ENCODE results near the gene RAB3IP.
"Not testable (repeated sequence)": the region's sequence is repeated elsewhere in the genome, so short reads cannot be mapped to it uniquely, and the experiment has no call there.

The RAB3IP gene

GRCh38 chr12:69758105-69758504 is 19.4 kb downstream of the RAB3IP start:
- DNase-seq = no peak

- not testable (repeated sequence) for DNase-seq
Observed at GRCh38 chr12:69759581-69759980, 20.9 kb downstream of the RAB3IP start.

GRCh38 chr12:69765515-69765914 is 26.9 kb downstream of the RAB3IP start:
- no peak for DNase-seq

GRCh38 chr12:69766260-69766659 is 27.6 kb downstream of the RAB3IP start:
- no peak for DNase-seq

- DNase-seq = no peak
Observed at GRCh38 chr12:69779928-69780327, 41.3 kb downstream of the RAB3IP start.

- no peak for DNase-seq
Observed at GRCh38 chr12:69783365-69783764, 44.7 kb downstream of the RAB3IP start.

GRCh38 chr12:69789351-69789750 is 50.7 kb downstream of the RAB3IP start:
- no peak for DNase-seq

- no peak for DNase-seq
Observed at GRCh38 chr12:69792533-69792932, 53.9 kb downstream of the RAB3IP start.

- not testable (repeated sequence) for DNase-seq
Observed at GRCh38 chr12:69807101-69807897, 68.6 kb downstream of the RAB3IP start.

- DNase-seq = no peak
Observed at GRCh38 chr12:69810870-69811498, 72.3 kb downstream of the RAB3IP start.

GRCh38 chr12:69816082-69816481 is 77.4 kb downstream of the RAB3IP start:
- no peak for DNase-seq

GRCh38 chr12:69821032-69821455 is 82.4 kb downstream of the RAB3IP start:
- no peak for DNase-seq

GRCh38 chr12:69821456-69822159 is 82.9 kb downstream of the RAB3IP start:
- no peak for DNase-seq

GRCh38 chr12:69822201-69822860 is 83.7 kb downstream of the RAB3IP start:
- no peak for DNase-seq

- no peak for DNase-seq
Observed at GRCh38 chr12:69824028-69824427, 85.4 kb downstream of the RAB3IP start.

- DNase-seq = no peak
Observed at GRCh38 chr12:69824966-69825560, 86.4 kb downstream of the RAB3IP start, which contains the start of gene MYRFL. Gene MYRFL, plus strand, starts transcription at chr12:69825227. Its CDS starts 291 bp downstream, at chr12:69825518.

- no peak for DNase-seq
Observed at GRCh38 chr12:69828897-69829296, 90.2 kb downstream of the RAB3IP start.

- no peak for DNase-seq
Observed at GRCh38 chr12:69833696-69834095, 95.0 kb downstream of the RAB3IP start.

GRCh38 chr12:69834147-69834546 is 95.5 kb downstream of the RAB3IP start:
- no peak for DNase-seq

- DNase-seq = no peak
Observed at GRCh38 chr12:69834576-69834975, 95.9 kb downstream of the RAB3IP start.

GRCh38 chr12:69835081-69835480 is 96.4 kb downstream of the RAB3IP start:
- no peak for DNase-seq

- DNase-seq = no peak
Observed at GRCh38 chr12:69836015-69836414, 97.4 kb downstream of the RAB3IP start.

GRCh38 chr12:69837191-69837590 is 98.5 kb downstream of the RAB3IP start:
- no peak for DNase-seq

Data from KG1 (cell line).